ENCODE data around the gene IPO9. TPM values are rescaled to one million over a fixed set of nuclear protein-coding genes. Genes with fewer than 3 reads are reported as not detected.

The IPO9 gene
- total RNA-seq, 4 donors from 2014 or later: 10.1 to 17.2 (median 12.3) TPM

DNA sequence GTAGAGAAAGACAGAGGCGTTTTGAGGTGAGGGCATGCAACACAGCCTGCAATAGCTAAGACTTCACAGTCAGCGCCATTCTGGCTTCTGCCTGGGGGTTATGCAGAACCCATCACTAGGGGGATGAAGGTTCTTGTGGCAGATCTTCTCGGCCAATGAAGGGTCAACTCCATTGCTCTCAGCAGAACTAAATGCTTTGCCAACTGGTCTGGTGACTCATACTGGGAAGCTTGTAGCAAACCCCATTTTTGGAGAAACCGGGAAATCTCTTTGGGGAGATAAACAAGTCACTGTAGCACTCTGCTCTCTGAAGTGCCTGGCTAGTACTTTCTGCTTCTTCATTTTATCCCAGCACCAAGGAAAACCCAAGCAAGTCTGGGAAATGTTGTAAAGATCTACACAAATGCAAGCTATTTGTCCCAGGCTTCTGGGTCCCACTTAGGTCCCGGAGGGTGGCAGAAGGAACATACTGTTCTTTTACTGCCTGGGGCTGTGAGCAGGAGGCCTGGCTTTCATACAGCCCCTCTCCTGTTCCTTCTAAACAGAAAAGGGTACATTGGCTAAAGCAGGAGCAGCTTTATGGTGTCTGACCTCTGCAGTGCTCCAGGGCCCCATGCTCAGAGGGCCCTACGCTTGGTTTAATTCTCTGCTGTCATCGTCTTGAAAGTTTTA, 88.5 kb downstream of the IPO9 start:
- TF ChIP-seq POLR2A (IDR thresholded peaks at IDR 0.05): no peak
- TF ChIP-seq, protein P1, sequence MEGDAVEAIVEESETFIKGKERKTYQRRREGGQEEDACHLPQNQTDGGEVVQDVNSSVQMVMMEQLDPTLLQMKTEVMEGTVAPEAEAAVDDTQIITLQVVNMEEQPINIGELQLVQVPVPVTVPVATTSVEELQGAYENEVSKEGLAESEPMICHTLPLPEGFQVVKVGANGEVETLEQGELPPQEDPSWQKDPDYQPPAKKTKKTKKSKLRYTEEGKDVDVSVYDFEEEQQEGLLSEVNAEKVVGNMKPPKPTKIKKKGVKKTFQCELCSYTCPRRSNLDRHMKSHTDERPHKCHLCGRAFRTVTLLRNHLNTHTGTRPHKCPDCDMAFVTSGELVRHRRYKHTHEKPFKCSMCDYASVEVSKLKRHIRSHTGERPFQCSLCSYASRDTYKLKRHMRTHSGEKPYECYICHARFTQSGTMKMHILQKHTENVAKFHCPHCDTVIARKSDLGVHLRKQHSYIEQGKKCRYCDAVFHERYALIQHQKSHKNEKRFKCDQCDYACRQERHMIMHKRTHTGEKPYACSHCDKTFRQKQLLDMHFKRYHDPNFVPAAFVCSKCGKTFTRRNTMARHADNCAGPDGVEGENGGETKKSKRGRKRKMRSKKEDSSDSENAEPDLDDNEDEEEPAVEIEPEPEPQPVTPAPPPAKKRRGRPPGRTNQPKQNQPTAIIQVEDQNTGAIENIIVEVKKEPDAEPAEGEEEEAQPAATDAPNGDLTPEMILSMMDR (IDR thresholded peaks at IDR 0.05): no peak
- no peak for DNase-seq
- Histone ChIP-seq H3K9me3 (no peaks in the 10 kb centered on the region), H3K4me1 (peaks cover 9 to 87% (median 31%) of the 10 kb centered on the region in 3 donors), H3K27me3 (no peaks in the 10 kb centered on the region), H3K27ac (peak overlapping the region; percentile 70 to 91 (median 78)), H3K36me3 (no peaks in the 10 kb centered on the region), H3K4me3 (peak overlapping the region in 1 of 4 donors; percentile 2)
- 63 to 67% methylated on average over 6 of the region's 7 CpGs for WGBS, 2 donors
- intact Hi-C loops (cut with DNase I): no loop called here

DNA sequence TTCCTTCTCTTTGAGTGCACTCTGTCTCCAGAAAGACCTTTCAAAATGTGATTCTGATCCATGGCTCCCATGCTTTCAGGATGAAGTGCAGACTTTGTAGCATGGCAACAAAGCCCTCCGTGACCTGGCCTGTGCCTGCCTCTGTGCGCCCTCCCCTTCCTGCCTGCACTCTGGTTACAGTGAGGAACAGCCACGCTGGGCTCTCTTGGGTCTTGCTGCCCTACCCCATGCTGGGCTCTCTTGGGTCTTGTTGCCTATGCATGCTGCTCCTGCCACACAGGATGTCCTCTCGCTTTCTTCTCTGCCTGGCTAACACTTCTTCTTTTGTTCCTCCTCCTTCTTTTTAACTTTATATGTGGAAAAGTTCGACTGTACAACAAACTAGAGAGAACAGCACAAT, 89.4 kb downstream of the IPO9 start:
- Histone ChIP-seq H3K27ac (peak overlapping the region; percentile 70 to 91 (median 78)), H3K4me1 (peaks cover 9 to 80% (median 31%) of the 10 kb centered on the region in 3 donors), H3K36me3 (no peaks in the 10 kb centered on the region), H3K27me3 (no peaks in the 10 kb centered on the region), H3K4me3 (no peak overlapping the region), H3K9me3 (no peaks in the 10 kb centered on the region)
- WGBS, 2 donors: 77 to 84% methylated on average over 5 of the region's 5 CpGs
- intact Hi-C loops (cut with DNase I): no loop called here
- TF ChIP-seq POLR2A (IDR thresholded peaks at IDR 0.05): no peak
- TF ChIP-seq, protein P1 (IDR thresholded peaks at IDR 0.05): no peak
- DNase-seq: no peak

DNA sequence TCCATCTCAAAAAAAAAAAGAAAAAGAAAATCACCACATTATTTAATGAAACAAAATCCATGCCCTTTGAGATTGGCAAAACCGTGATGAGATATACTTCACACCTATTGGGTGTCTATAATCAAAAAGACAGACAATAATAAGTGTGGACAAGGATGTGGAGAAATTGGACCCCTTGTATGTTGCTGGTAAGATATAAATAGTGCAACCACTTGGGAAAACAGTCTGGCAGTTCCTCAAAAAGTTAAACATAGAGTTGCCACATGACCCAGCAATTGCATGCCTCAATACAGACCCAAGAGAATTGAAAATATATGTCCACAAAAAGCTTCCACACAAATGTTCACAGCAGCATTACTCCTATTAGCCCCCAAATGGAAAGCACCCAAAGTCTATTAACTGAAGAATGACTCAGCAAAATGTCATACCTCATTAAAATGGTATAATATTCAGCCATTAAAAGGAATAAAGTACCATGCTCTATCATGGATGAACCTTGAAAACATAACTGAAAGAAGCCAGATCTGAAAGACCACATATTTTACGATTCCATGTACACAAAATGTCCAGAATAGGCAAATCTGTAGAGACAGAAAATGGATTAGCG, 93.1 kb downstream of the IPO9 start:
- Histone ChIP-seq H3K4me1 (peaks cover 3 to 67% (median 18%) of the 10 kb centered on the region in 3 donors), H3K36me3 (no peaks in the 10 kb centered on the region), H3K4me3 (no peak overlapping the region), H3K27me3 (no peaks in the 10 kb centered on the region), H3K27ac (peak overlapping the region in 2 of 4 donors; percentile 63 to 91), H3K9me3 (no peaks in the 10 kb centered on the region)
- no peak for DNase-seq
- TF ChIP-seq POLR2A (IDR thresholded peaks at IDR 0.05): no peak
- TF ChIP-seq, protein P1 (IDR thresholded peaks at IDR 0.05): no peak
- WGBS, 2 donors: 82 to 92% methylated on average over 3 of the region's 3 CpGs
- intact Hi-C loops (cut with DNase I): no loop called here

DNA sequence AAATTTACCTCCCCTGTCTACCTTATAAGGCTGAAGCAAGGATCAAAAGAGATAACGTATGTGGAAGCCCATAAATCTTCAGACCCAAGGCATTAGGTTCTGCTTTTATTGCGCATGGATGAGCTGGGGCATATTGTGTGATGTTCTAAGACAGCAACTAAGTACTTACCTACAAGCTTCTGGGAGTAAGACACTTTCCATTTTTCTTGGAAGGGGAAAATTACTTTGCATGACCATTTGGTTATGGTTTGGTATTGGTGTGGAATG, 96.3 kb downstream of the IPO9 start:
- TF ChIP-seq, protein P1 (IDR thresholded peaks at IDR 0.05): no peak
- TF ChIP-seq POLR2A (IDR thresholded peaks at IDR 0.05): no peak
- Histone ChIP-seq H3K4me1 (peaks cover 0 to 38% (median 4%) of the 10 kb centered on the region in 3 donors), H3K27ac (peak overlapping the region in 2 of 4 donors; percentile 67 to 71), H3K9me3 (no peaks in the 10 kb centered on the region), H3K4me3 (no peak overlapping the region), H3K27me3 (no peaks in the 10 kb centered on the region), H3K36me3 (no peaks in the 10 kb centered on the region)
- DNase-seq: no peak
- 68 to 71% methylated on average over 2 of the region's 2 CpGs for WGBS, 2 donors
- intact Hi-C loops (cut with DNase I): no loop called here

DNA sequence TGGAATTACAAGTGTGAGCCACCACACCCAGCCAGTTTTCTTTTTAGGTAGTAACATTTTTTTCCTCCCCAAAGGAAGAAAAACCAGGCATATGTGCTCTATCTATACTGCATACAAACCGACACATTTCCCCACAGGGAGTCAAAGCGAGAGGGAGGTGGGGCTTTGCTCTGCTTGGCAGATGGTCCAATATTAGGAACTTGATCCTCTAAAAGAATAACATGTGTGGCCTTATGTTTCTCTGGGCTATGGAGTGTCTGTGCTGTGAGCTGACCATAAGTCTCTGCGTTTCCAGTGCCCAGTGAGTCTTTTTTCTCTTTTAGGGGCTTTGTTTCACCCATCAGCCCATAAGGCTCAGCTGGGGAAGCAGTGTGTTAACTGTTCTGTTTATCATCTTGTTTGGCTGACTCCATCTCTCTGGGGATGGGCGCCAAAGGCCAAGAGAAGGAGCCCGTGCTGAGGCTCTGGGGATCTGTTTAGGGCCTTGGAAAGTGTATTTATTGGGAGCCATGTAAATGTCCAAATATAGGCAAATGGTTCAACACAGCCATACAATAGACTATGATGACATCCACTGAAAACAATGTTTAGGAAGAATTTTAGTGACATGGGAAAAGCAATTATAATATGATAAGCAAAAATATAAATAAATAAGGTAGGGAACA, 97.2 kb downstream of the IPO9 start:
- peaks cover 0 to 38% (median 7%) of the 10 kb centered on the region in 3 donors for H3K4me1 ChIP-seq
- H3K9me3 ChIP-seq: no peaks in the 10 kb centered on the region
- intact Hi-C loops (cut with DNase I): no loop called here
- H3K36me3 ChIP-seq: no peaks in the 10 kb centered on the region
- no peak for DNase-seq
- WGBS, 2 donors: 46 to 82% methylated on average over 4 to 5 of the region's 5 CpGs
- TF ChIP-seq, protein P1 (IDR thresholded peaks at IDR 0.05): no peak
- no peak for TF ChIP-seq POLR2A (IDR thresholded peaks at IDR 0.05)
- H3K4me3 ChIP-seq: no peak overlapping the region
- peak overlapping the region in 3 of 4 donors; percentile 58 to 71 (median 67) for H3K27ac ChIP-seq
- no peaks in the 10 kb centered on the region for H3K27me3 ChIP-seq

Data from esophagus squamous epithelium (tissue), 5 donors.